Measurements from ENCODE around the gene RNF25. TPM values are rescaled to one million over a fixed set of nuclear protein-coding genes. Genes with fewer than 3 reads are reported as not detected.

The RNF25 gene
- total RNA-seq, 1 donor from 2014 or later, result 25.5 TPM

DNA sequence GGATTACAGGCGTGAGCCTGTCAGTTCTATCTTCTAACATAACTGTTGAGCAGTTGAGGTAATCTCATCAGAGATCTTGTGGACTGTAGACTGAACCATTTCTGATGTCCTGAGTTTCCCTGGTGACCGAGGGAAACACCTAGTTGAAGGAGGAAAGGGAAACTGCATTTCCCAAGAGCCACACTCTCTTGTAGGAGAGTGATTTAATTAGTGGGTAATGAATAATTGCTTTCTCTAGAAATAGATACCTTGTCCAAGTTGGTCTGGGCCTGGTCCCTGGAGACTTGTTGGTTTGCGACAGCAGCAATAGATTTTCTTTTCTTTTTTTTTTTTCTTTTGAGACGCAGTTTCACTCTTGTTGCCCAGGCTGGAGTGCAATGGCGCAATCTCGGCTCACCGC lies 46.3 kb upstream of the RNF25 start:
- intact Hi-C loops (cut with DNase I), result no loop called here
- Histone ChIP-seq H3K4me1 (peaks cover 36% of the 10 kb centered on the region), H3K9me3 (no peaks in the 10 kb centered on the region), H3K4me3 (no peak overlapping the region), H3K27ac (no peak overlapping the region), H3K27me3 (no peaks in the 10 kb centered on the region), H3K36me3 (no peaks in the 10 kb centered on the region)
- no peak for DNase-seq (ENCODE audit: extremely low spot score in 2 of 2)
- no peak for TF ChIP-seq POLR2AphosphoS5 (IDR thresholded peaks at IDR 0.05; ENCODE audit: insufficient read depth in 1 of 2, low read depth in 1 of 2)

DNA sequence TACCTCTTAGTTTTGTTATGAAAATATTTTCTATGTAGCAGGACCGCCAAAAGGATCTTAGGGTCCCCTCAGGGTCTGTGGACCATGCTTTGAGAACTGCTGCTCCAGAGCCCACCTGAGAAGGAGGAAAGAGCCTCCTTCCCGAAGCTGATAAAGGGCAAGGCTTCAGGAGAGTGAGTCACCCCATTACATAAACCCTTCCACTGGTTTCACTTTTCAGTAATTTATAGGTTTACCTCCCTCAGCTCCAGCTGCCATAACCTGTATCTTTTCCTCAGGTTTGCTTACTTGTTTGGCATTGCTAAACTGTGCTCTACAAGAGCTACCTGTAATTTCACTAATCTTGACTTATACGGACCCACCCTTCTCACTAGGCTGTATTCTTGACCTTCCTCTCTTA lies 45.5 kb upstream of the RNF25 start:
- Histone ChIP-seq H3K4me3 (no peak overlapping the region), H3K9me3 (no peaks in the 10 kb centered on the region), H3K4me1 (peaks cover 33% of the 10 kb centered on the region), H3K27ac (peak overlapping the region; percentile 37), H3K27me3 (no peaks in the 10 kb centered on the region), H3K36me3 (no peaks in the 10 kb centered on the region)
- no peak for DNase-seq (ENCODE audit: extremely low spot score in 2 of 2)
- TF ChIP-seq POLR2A (IDR thresholded peaks at IDR 0.05) (no peak), POLR2AphosphoS5 (IDR thresholded peaks at IDR 0.05; ENCODE audit: insufficient read depth in 1 of 2, low read depth in 1 of 2) (peak in 1 of 2 donors; percentile 22)
- intact Hi-C loops (cut with DNase I), result no loop called here

- intact Hi-C loops (cut with DNase I), result no loop called here
- no peak overlapping the region for H3K4me3 ChIP-seq
- no peaks in the 10 kb centered on the region for H3K36me3 ChIP-seq
- H3K4me1 ChIP-seq, result peaks cover 43% of the 10 kb centered on the region
- TF ChIP-seq POLR2AphosphoS5 (IDR thresholded peaks at IDR 0.05; ENCODE audit: insufficient read depth in 1 of 2, low read depth in 1 of 2), result no peak
- no peak for TF ChIP-seq POLR2A (IDR thresholded peaks at IDR 0.05)
- TF ChIP-seq CTCF (IDR thresholded peaks at IDR 0.05), result no peak
- H3K9me3 ChIP-seq, result no peaks in the 10 kb centered on the region
- no peak overlapping the region for H3K27ac ChIP-seq
- DNase-seq (ENCODE audit: extremely low spot score in 2 of 2), result no peak
- H3K27me3 ChIP-seq, result no peaks in the 10 kb centered on the region
These were observed 44.3 kb upstream of the RNF25 start for GRCh38 chr2:218716070-218716469.

GRCh38 chr2:218713922-218714321 lies 42.1 kb upstream of the RNF25 start:
- H3K27me3 ChIP-seq, result no peaks in the 10 kb centered on the region
- no peak overlapping the region for H3K27ac ChIP-seq
- peaks cover 43% of the 10 kb centered on the region for H3K4me1 ChIP-seq
- no peak for DNase-seq (ENCODE audit: extremely low spot score in 2 of 2)
- no peak for TF ChIP-seq POLR2A (IDR thresholded peaks at IDR 0.05)
- no peak for TF ChIP-seq CTCF (IDR thresholded peaks at IDR 0.05)
- no peak for TF ChIP-seq POLR2AphosphoS5 (IDR thresholded peaks at IDR 0.05; ENCODE audit: insufficient read depth in 1 of 2, low read depth in 1 of 2)
- intact Hi-C loops (cut with DNase I), result loop anchor here (5.0 kb wide), 1 partner anchor 133 kb away; no protein-coding TSS in a partner anchor
- H3K9me3 ChIP-seq, result no peaks in the 10 kb centered on the region
- no peaks in the 10 kb centered on the region for H3K36me3 ChIP-seq
- no peak overlapping the region for H3K4me3 ChIP-seq

- Histone ChIP-seq H3K27me3 (no peaks in the 10 kb centered on the region), H3K4me3 (peak overlapping the region; percentile 78 to 96), H3K36me3 (no peaks in the 10 kb centered on the region), H3K27ac (peak overlapping the region; percentile 97), H3K9me3 (no peaks in the 10 kb centered on the region), H3K4me1 (peaks cover 31% of the 10 kb centered on the region)
- no peak for TF ChIP-seq POLR2AphosphoS5 (IDR thresholded peaks at IDR 0.05; ENCODE audit: insufficient read depth in 1 of 2, low read depth in 1 of 2)
- no peak for TF ChIP-seq POLR2A (IDR thresholded peaks at IDR 0.05)
- no peak for TF ChIP-seq CTCF (IDR thresholded peaks at IDR 0.05)
- no peak for DNase-seq (ENCODE audit: extremely low spot score in 2 of 2)
- intact Hi-C loops (cut with DNase I), result loop anchor here (5.0 kb wide), 1 partner anchor 136 kb away; no protein-coding TSS in a partner anchor
These were observed 39.7 kb upstream of the RNF25 start for GRCh38 chr2:218711550-218711929.

DNA sequence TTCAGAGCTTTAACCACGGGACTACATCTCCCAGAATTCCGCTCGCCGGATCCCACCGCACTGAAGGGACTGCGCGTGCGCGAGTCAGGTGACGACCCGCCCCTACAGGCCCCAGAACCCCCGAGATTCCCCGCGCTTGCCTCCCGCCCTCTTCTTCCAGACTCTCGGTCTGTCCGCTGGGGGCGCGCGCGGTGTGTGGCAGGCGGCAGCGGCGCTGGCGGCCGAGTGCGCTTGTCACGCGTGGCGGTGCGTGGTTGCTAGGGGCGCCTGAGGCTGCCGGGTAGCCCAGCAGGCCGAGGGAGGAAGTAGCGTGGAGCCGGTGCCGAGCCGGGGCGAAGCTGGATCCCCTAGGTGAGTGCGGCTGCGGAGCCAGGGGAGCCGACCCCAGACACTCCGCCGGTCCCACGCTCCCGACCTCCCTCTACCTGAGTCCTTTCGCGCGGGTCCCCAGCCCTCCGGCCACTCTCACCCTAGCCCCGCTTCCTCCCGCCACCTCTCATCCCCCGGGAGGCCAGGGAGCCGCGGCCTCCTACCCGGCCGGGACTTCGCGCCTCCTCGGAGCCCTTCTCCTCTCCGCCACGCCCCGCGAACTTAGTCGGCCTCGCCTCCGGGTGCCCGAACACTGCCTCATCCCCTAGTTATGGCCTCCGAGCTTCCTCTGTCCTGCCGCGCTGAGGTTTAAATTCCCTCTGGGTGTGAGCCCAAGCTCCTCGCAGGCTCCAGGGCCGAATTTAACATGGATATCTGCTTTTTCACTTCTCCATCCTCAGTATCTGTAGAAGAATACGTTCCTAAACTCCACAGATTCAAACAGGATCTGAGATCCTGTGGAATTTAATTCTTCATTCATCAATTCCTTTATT lies 39.1 kb upstream of the RNF25 start, which contains the start of gene TTLL4:
Gene TTLL4, plus strand, starts transcription at position 149 of the 863 bp plus-strand sequence. CDS start 26,842 bp downstream, outside the sequence.
- H3K4me1 ChIP-seq, result peaks cover 29% of the 10 kb centered on the region
- H3K27ac ChIP-seq, result peak within 1 kb of the TSS; percentile 97
- intact Hi-C loops (cut with DNase I), result loop anchor here (5.0 kb wide), 1 partner anchor 136 kb away; no protein-coding TSS in a partner anchor
- TF ChIP-seq POLR2A (IDR thresholded peaks at IDR 0.05) (peak in 1 of 2 donors; percentile 76), CTCF (IDR thresholded peaks at IDR 0.05) (peak; percentile 61 to 90 (median 84)), POLR2AphosphoS5 (IDR thresholded peaks at IDR 0.05; ENCODE audit: insufficient read depth in 1 of 2, low read depth in 1 of 2) (peak; percentile 95 to 96)
- peak; percentile 96 to 98 for DNase-seq (ENCODE audit: extremely low spot score in 2 of 2)
- H3K4me3 ChIP-seq, result peak within 1 kb of the TSS; percentile 78 to 96
- no peaks in the 10 kb centered on the region for H3K9me3 ChIP-seq
- H3K27me3 ChIP-seq, result no peaks in the 10 kb centered on the region
- no peaks in the 10 kb centered on the region for H3K36me3 ChIP-seq
